HG02798 (cell line): ENCODE measurements around the gene DNAJC22.
A peak's percentile ranks its signal among the peaks of the same experiment; 100 is the strongest.
"Not testable (repeated sequence)": the region's sequence is repeated elsewhere in the genome, so short reads cannot be mapped to it uniquely, and the experiment has no call there.

Experiments
- ATAC-seq: cut with Tn5 transposase; IDR thresholded peaks from one replicate; pipeline ENCODE4 v1.9.1; 2021; ENCODE audit warnings: mild to moderate bottlenecking; ENCODE audit not compliant: unreplicated experiment, poor library complexity

The DNAJC22 gene

GRCh38 chr12:49367381-49368239, 20.9 kb downstream of the DNAJC22 start, which contains the start of gene SPATS2:
TSS of gene SPATS2 (plus strand) at chr12:49367462. CDS start at chr12:49461013, 93,551 bp downstream.
- peak; percentile 3 for ATAC-seq

GRCh38 chr12:49368240-49368600, 21.5 kb downstream of the DNAJC22 start:
- no peak for ATAC-seq

GRCh38 chr12:49369411-49370145, 22.9 kb downstream of the DNAJC22 start:
- peak; percentile 51 for ATAC-seq

- no peak for ATAC-seq
These were observed 23.9 kb downstream of the DNAJC22 start for GRCh38 chr12:49370539-49370938.

- no peak for ATAC-seq
These were observed 28.7 kb downstream of the DNAJC22 start for GRCh38 chr12:49375406-49375805.

- ATAC-seq: no peak
These were observed 30.7 kb downstream of the DNAJC22 start for GRCh38 chr12:49377386-49377785.

- ATAC-seq: not testable (repeated sequence)
These were observed 33.5 kb downstream of the DNAJC22 start for GRCh38 chr12:49380184-49380583.

- ATAC-seq: no peak
These were observed 42.1 kb downstream of the DNAJC22 start for GRCh38 chr12:49388682-49389386.

GRCh38 chr12:49389387-49389703, 42.7 kb downstream of the DNAJC22 start:
- no peak for ATAC-seq

GRCh38 chr12:49397000-49397399, 50.3 kb downstream of the DNAJC22 start:
- ATAC-seq: no peak

- ATAC-seq: no peak
These were observed 53.6 kb downstream of the DNAJC22 start for GRCh38 chr12:49400304-49400703.
